Testis (tissue), 2 donors: Measurements from ENCODE around the gene IL16.

Source experiments
- POLR2A ChIP-seq: fragments of 450-650 bp; IDR thresholded peaks from one replicate; pipeline ENCODE4 v1.6.1; 2017; ENCODE audit warnings: antibody characterized with exemption, mild to moderate bottlenecking, moderate library complexity
- TF ChIP-seq, protein P1 (sequence below), 3 experiments: fragments of 450-650 bp in 2 of 3; fragments of 200-600 bp in 1 of 3; sonication (generic) in 1 of 3; IDR thresholded peaks; one replicate each; pipeline ENCODE4 v1.5.1; 2016 to 2019; ENCODE audit warnings: antibody characterized with exemption in 3 of 3, mild to moderate bottlenecking in 2 of 3, moderate library complexity in 1 of 3

DNA sequence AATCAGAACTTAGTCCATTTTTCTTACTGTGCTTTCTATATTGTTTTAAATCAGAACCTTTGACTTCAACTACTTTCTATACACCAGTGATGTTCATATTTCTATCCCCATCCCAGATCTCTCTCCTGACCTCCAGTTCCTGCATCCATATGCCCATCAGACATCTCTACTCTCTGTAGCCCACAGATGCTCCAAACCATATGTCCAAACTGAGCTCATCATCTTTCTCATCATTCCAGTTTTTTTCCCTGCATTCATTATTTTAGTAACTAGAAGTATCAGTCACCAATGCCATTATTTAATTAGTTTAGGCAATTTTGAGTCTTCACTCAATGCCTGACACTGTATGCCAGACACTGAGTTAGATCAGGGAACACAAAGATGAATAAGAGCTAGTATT is 25.4 kb upstream of the IL16 start:
- TF ChIP-seq, protein P1, sequence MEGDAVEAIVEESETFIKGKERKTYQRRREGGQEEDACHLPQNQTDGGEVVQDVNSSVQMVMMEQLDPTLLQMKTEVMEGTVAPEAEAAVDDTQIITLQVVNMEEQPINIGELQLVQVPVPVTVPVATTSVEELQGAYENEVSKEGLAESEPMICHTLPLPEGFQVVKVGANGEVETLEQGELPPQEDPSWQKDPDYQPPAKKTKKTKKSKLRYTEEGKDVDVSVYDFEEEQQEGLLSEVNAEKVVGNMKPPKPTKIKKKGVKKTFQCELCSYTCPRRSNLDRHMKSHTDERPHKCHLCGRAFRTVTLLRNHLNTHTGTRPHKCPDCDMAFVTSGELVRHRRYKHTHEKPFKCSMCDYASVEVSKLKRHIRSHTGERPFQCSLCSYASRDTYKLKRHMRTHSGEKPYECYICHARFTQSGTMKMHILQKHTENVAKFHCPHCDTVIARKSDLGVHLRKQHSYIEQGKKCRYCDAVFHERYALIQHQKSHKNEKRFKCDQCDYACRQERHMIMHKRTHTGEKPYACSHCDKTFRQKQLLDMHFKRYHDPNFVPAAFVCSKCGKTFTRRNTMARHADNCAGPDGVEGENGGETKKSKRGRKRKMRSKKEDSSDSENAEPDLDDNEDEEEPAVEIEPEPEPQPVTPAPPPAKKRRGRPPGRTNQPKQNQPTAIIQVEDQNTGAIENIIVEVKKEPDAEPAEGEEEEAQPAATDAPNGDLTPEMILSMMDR (IDR thresholded peaks at IDR 0.05) = no peak
- no peak for TF ChIP-seq POLR2A
